WERI-Rb-1 (cell line): ENCODE results near the gene ARHGEF25.
"Not testable (repeated sequence)": the region's sequence is repeated elsewhere in the genome, so short reads cannot be mapped to it uniquely, and the experiment has no call there.

ENCODE experiments used
- DNase-seq: peaks from one replicate; pipeline ENCODE4 v3.0.0-alpha.2; 2020
- H3K27ac ChIP-seq: fragments of 250-450 bp; sonication (Bioruptor Pico); 2 replicates; pipeline ENCODE4 v1.5.1; 2020; ENCODE audit warnings: mild to moderate bottlenecking, moderate library complexity
- H3K27me3 ChIP-seq: fragments of 250-450 bp; sonication (Bioruptor Pico); 2 replicates; pipeline ENCODE4 v1.5.1; 2021; ENCODE audit warnings: mild to moderate bottlenecking, low read depth, moderate library complexity; ENCODE audit not compliant: insufficient read depth, severe bottlenecking
- H3K36me3 ChIP-seq: fragments of 250-450 bp; sonication (Bioruptor Pico); 2 replicates; pipeline ENCODE4 v1.5.1; 2020; ENCODE audit warnings: mild to moderate bottlenecking, moderate library complexity
- H3K4me3 ChIP-seq: 2 replicates; pipeline ENCODE4 v1.5.1; 2011; ENCODE audit warnings: low read depth, mild to moderate bottlenecking, control low read depth, low read length
- H3K9me3 ChIP-seq: fragments of 250-450 bp; sonication (Bioruptor Pico); 2 replicates; pipeline ENCODE4 v1.5.1; 2021; ENCODE audit warnings: mild to moderate bottlenecking, moderate library complexity; ENCODE audit not compliant: severe bottlenecking
- CTCF ChIP-seq: IDR thresholded peaks from 2 replicates; pipeline ENCODE4 v1.5.1; 2011; ENCODE audit warnings: low read depth, mild to moderate bottlenecking, control low read depth, inconsistent platforms, low read length

The ARHGEF25 gene

GRCh38 chr12:57631566-57632072, 20.4 kb downstream of the ARHGEF25 start:
- no peak for TF ChIP-seq CTCF
- DNase-seq, result no peak
- Histone ChIP-seq H3K36me3 (peaks cover 36% of the 10 kb centered on the region), H3K27me3 (no peaks in the 10 kb centered on the region), H3K9me3 (no peaks in the 10 kb centered on the region), H3K27ac (peak overlapping the region; percentile 20; the same call in 1 of the 2 replicates), H3K4me3 (peak overlapping the region; percentile 82)

DNA sequence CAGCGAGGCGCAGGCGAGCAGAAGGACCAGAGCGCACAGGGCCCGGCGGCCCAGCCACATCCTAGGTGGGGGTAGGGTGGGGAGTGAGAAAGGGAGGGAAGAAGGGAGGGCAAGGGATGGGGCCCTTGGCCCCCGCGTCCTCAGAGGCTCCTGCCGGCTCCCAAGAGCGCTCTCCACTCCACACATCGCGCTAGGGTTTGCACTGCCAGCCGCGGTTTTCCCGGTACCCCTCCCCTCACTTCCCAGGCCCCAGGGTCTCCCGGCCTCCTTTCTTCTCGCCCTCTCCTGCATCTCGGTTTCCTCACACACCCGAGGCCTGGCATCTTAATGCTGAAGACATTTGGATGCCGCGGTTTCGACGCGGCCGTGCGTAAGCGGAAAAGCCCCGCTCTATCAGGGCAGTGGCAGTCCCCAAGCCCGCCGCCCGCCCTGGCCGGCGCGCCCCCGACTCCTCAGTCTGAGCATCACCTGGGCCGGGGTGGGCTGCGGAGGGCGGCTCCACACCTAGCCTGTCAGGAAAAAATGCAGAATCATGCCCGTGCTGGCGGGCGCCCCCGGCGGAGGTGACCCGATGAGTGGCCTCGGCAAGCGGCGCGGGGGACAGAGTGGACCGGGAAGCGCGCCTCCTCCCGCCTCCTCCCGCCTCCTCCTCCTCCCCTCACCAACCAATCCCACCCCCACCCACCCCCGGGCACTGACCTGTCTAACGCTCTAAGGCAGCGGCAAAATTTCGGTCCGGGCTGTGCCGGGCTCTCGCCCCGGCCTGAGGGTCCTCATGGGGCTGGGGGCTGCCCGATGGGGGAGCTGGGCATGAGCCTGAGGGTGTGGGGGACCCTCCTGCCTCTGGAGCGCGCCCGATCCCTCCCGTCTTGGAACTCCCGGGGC, 21.1 kb downstream of the ARHGEF25 start:
- DNase-seq, result peak; percentile 63
- Histone ChIP-seq H3K27ac (peak overlapping the region; percentile 77), H3K4me3 (peak overlapping the region; percentile 82), H3K27me3 (no peaks in the 10 kb centered on the region), H3K36me3 (peaks cover 31% of the 10 kb centered on the region), H3K9me3 (no peaks in the 10 kb centered on the region)
- 0 out of 2 replicates have a peak, but pooled peaks have one; percentile 2 for TF ChIP-seq CTCF

DNA sequence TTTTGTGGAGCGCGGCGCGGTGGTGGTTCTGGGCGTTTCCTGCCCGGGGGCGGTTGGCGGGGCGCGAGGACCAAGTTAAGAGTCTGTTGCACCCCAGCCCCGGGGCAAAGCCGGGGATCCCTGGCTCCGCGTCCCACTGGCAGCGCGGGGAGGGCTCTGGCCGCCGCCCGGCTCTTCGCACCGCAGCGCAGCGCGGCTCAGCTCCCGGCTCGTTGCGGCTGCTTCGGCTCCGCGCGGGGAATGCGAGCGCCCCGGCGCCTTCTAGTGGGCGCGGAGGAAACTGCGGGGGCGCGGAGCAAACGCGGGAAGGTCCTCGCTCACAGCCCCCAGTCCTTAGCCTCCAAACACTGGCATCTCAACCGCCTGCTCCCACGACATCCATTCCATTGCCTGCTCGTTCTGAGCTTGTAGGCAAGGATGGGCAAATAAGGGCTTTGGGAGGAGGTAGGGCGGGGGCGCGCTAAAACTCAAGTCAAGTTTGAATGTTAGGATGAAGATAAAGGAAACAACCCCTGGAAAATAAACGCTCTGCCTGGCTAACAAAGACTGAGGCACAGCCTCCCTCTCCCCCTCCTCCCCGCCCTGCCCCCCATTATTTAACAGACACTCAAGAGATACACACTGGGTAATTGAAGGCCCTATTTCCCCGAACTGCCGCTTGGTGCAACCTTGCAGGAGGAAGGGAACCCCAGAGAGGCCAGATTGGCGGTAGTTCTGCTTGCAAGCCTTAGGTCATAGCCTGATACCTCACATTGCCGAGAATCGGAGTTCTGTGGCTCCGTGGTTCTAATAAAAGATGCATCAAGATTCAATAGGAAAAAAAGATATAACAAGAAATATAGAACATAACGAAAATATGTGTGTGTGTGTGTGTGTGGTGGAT, 22.0 kb downstream of the ARHGEF25 start, which contains the start of gene B4GALNT1:
B4GALNT1 (minus strand) TSS at position 244 of the 883 bp plus-strand sequence. CDS start 1,069 bp downstream, outside the sequence.
- Histone ChIP-seq H3K27ac (peak within 1 kb of the TSS; percentile 77), H3K27me3 (no peaks in the 10 kb centered on the region), H3K4me3 (peak within 1 kb of the TSS; percentile 82), H3K36me3 (peaks cover 24% of the 10 kb centered on the region), H3K9me3 (no peaks in the 10 kb centered on the region)
- peak; percentile 94 for TF ChIP-seq CTCF
- DNase-seq, result peak; percentile 73

DNA sequence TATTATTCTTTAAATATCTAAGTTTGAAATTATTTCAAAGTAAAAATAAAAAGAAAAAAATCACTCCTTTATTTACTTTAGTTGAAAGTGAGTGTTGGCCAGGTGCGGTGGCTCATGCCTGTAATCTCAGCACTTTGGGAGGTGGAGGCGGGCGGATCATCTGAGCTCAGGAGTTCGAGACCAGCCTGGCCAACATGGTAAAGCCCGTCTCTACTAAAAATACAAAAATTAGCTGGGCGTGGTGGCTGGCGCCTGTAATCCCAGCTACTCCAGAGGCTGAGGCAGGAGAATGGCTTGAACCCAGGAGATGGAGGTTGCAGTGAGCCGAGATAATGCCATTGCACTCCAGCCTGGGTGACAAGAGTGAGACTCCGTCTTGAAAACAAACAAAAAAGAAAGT, 25.5 kb downstream of the ARHGEF25 start:
- not testable (repeated sequence) for H3K27me3 ChIP-seq, DNase-seq, H3K9me3 ChIP-seq, H3K4me3 ChIP-seq, H3K27ac ChIP-seq, H3K36me3 ChIP-seq

GRCh38 chr12:57637364-57637763, 26.1 kb downstream of the ARHGEF25 start:
- H3K9me3 ChIP-seq, result no peaks in the 10 kb centered on the region
- no peak overlapping the region for H3K4me3 ChIP-seq
- no peaks in the 10 kb centered on the region for H3K36me3 ChIP-seq
- no peak for TF ChIP-seq CTCF
- no peak for DNase-seq
- H3K27me3 ChIP-seq, result no peaks in the 10 kb centered on the region
- H3K27ac ChIP-seq, result no peak overlapping the region

- H3K36me3 ChIP-seq, result no peaks in the 10 kb centered on the region
- TF ChIP-seq CTCF, result no peak
- H3K27ac ChIP-seq, result no peak overlapping the region
- no peaks in the 10 kb centered on the region for H3K9me3 ChIP-seq
- H3K27me3 ChIP-seq, result no peaks in the 10 kb centered on the region
- DNase-seq, result no peak
- no peak overlapping the region for H3K4me3 ChIP-seq
Observed at GRCh38 chr12:57638096-57638495, 26.9 kb downstream of the ARHGEF25 start.
